GM12892 (cell line): ENCODE measurements around the gene RELN.

ENCODE experiments used
- DNase-seq: peaks from one replicate; pipeline ENCODE4 v3.0.0; 2011; ENCODE audit not compliant: insufficient read length
- FAIRE-seq: peaks from 2 replicates; lab custom pipeline; 2011; peaks lifted over from hg19 to GRCh38; lab: Jason Lieb, UNC
- POLR2A ChIP-seq: IDR thresholded peaks from 2 replicates; pipeline ENCODE4 v1.6.1; 2011; ENCODE audit warnings: low read depth, low read length, control low read depth
- POLR2AphosphoS5 ChIP-seq: IDR thresholded peaks from 2 replicates; pipeline ENCODE4 v1.6.1; 2011; ENCODE audit warnings: low read depth, low read length, control low read depth
- TAF1 ChIP-seq: IDR thresholded peaks from 2 replicates; pipeline ENCODE4 v1.6.1; 2011; ENCODE audit warnings: low read depth, mild to moderate bottlenecking, control low read depth, low read length, borderline replicate concordance

Gene RELN

GRCh38 chr7:103937680-103938079 lies 51.8 kb downstream of the RELN start:
- FAIRE-seq (no peak), DNase-seq (no peak)
- TF ChIP-seq POLR2A (no peak), TAF1 (no peak), POLR2AphosphoS5 (no peak)

GRCh38 chr7:103936558-103936957 lies 52.9 kb downstream of the RELN start:
- TF ChIP-seq POLR2A = no peak
- no peak for TF ChIP-seq TAF1
- no peak for TF ChIP-seq POLR2AphosphoS5
- FAIRE-seq (no peak), DNase-seq (no peak)

- TF ChIP-seq POLR2A = no peak
- no peak for TF ChIP-seq POLR2AphosphoS5
- TF ChIP-seq TAF1 = no peak
Measured at GRCh38 chr7:103934508-103934907, 55.0 kb downstream of the RELN start.

GRCh38 chr7:103932389-103932788 lies 57.1 kb downstream of the RELN start:
- TF ChIP-seq POLR2AphosphoS5 = no peak
- TF ChIP-seq TAF1 = no peak
- no peak for TF ChIP-seq POLR2A
- FAIRE-seq (no peak), DNase-seq (no peak)

More at GRCh38 chr7:103934508-103934907, 55.0 kb downstream of the RELN start:
- FAIRE-seq (no peak), DNase-seq (no peak)

- DNase-seq = no peak
Measured at GRCh38 chr7:103929901-103930311, 59.6 kb downstream of the RELN start.

GRCh38 chr7:103928581-103928980 lies 60.9 kb downstream of the RELN start:
- TF ChIP-seq POLR2AphosphoS5 = no peak
- FAIRE-seq (no peak), DNase-seq (no peak)

More at GRCh38 chr7:103929901-103930311, 59.6 kb downstream of the RELN start:
- no peak for FAIRE-seq
- TF ChIP-seq POLR2A = no peak
- no peak for TF ChIP-seq TAF1
- TF ChIP-seq POLR2AphosphoS5 = no peak

GRCh38 chr7:103924184-103924583 lies 65.3 kb downstream of the RELN start:
- no peak for TF ChIP-seq TAF1
- no peak for TF ChIP-seq POLR2A
- TF ChIP-seq POLR2AphosphoS5 = no peak
- FAIRE-seq (no peak), DNase-seq (no peak)

GRCh38 chr7:103922407-103922806 lies 67.1 kb downstream of the RELN start:
- DNase-seq (no peak), FAIRE-seq (no peak)
- TF ChIP-seq TAF1 (no peak), POLR2AphosphoS5 (no peak), POLR2A (no peak)

- FAIRE-seq (no peak), DNase-seq (no peak)
- no peak for TF ChIP-seq POLR2A
- TF ChIP-seq POLR2AphosphoS5 = no peak
- TF ChIP-seq TAF1 = no peak
Measured at GRCh38 chr7:103921692-103922091, 67.8 kb downstream of the RELN start.

GRCh38 chr7:103919272-103919868 lies 70.1 kb downstream of the RELN start:
- TF ChIP-seq POLR2A = no peak
- DNase-seq (no peak), FAIRE-seq (no peak)

- no peak for TF ChIP-seq TAF1
- no peak for TF ChIP-seq POLR2A
- TF ChIP-seq POLR2AphosphoS5 = no peak
- FAIRE-seq (no peak), DNase-seq (no peak)
Measured at GRCh38 chr7:103918631-103919271, 70.7 kb downstream of the RELN start.

GRCh38 chr7:103915680-103916357 lies 73.6 kb downstream of the RELN start:
- TF ChIP-seq POLR2AphosphoS5 (no peak), POLR2A (no peak), TAF1 (no peak)

More at GRCh38 chr7:103915680-103916357, 73.6 kb downstream of the RELN start:
- FAIRE-seq = no peak
- no peak for DNase-seq
